ENCODE results near the gene CENPM. TPM values are rescaled to one million over a fixed set of nuclear protein-coding genes. Genes with fewer than 3 reads are reported as not detected.

The CENPM gene
- total RNA-seq, 1 donor from 2014 or later = 3.3 TPM

- DNase-seq (ENCODE audit: low spot score) = no peak
- Mint-ChIP-seq H3K27ac (ENCODE audit: unreplicated experiment) (no peak overlapping the region), H3K27me3 (ENCODE audit: low read depth) (peaks cover 21% of the 10 kb centered on the region), H3K36me3 (ENCODE audit: low read depth) (peaks cover 2% of the 10 kb centered on the region), H3K4me3 (ENCODE audit: unreplicated experiment) (no peak overlapping the region), H3K9me3 (ENCODE audit: low read depth) (no peaks in the 10 kb centered on the region), H3K4me1 (ENCODE audit: low read depth) (no peaks in the 10 kb centered on the region)
- TF ChIP-seq CTCF (IDR thresholded peaks at IDR 0.05) = no peak
These were observed 23.6 kb upstream of the CENPM start for GRCh38 chr22:41970601-41971000.

GRCh38 chr22:41969110-41969646, 22.2 kb upstream of the CENPM start, which contains the start of gene SEPTIN3:
SEPTIN3 (plus strand) TSS chr22:41969443; CDS start chr22:41971493, 2,050 bp downstream.
- Mint-ChIP-seq H3K36me3 (ENCODE audit: low read depth) (peaks cover 2% of the 10 kb centered on the region), H3K9me3 (ENCODE audit: low read depth) (no peaks in the 10 kb centered on the region), H3K4me3 (ENCODE audit: unreplicated experiment) (no peak within 1 kb of the TSS), H3K4me1 (ENCODE audit: low read depth) (no peaks in the 10 kb centered on the region), H3K27ac (ENCODE audit: unreplicated experiment) (no peak within 1 kb of the TSS), H3K27me3 (ENCODE audit: low read depth) (peaks cover 12% of the 10 kb centered on the region)
- TF ChIP-seq CTCF (IDR thresholded peaks at IDR 0.05) = no peak
- no peak for DNase-seq (ENCODE audit: low spot score)

GRCh38 chr22:41968601-41969000, 21.6 kb upstream of the CENPM start:
- no peak for DNase-seq (ENCODE audit: low spot score)
- no peak for TF ChIP-seq CTCF (IDR thresholded peaks at IDR 0.05)
- no peak overlapping the region for H3K27ac Mint-ChIP-seq (ENCODE audit: unreplicated experiment)
- H3K9me3 Mint-ChIP-seq (ENCODE audit: low read depth) = no peaks in the 10 kb centered on the region
- peaks cover 2% of the 10 kb centered on the region for H3K36me3 Mint-ChIP-seq (ENCODE audit: low read depth)
- no peak overlapping the region for H3K4me3 Mint-ChIP-seq (ENCODE audit: unreplicated experiment)
- H3K4me1 Mint-ChIP-seq (ENCODE audit: low read depth) = no peaks in the 10 kb centered on the region
- peaks cover 10% of the 10 kb centered on the region for H3K27me3 Mint-ChIP-seq (ENCODE audit: low read depth)

GRCh38 chr22:41966607-41967240, 19.8 kb upstream of the CENPM start:
- H3K9me3 Mint-ChIP-seq (ENCODE audit: low read depth) = no peaks in the 10 kb centered on the region
- DNase-seq (ENCODE audit: low spot score) = no peak
- no peak overlapping the region for H3K27ac Mint-ChIP-seq (ENCODE audit: unreplicated experiment)
- no peak overlapping the region for H3K4me3 Mint-ChIP-seq (ENCODE audit: unreplicated experiment)
- no peaks in the 10 kb centered on the region for H3K27me3 Mint-ChIP-seq (ENCODE audit: low read depth)
- no peaks in the 10 kb centered on the region for H3K4me1 Mint-ChIP-seq (ENCODE audit: low read depth)
- TF ChIP-seq CTCF (IDR thresholded peaks at IDR 0.05) = peak; percentile 78
- no peaks in the 10 kb centered on the region for H3K36me3 Mint-ChIP-seq (ENCODE audit: low read depth)

GRCh38 chr22:41966225-41966606, 19.3 kb upstream of the CENPM start:
- TF ChIP-seq CTCF (IDR thresholded peaks at IDR 0.05) = no peak
- no peaks in the 10 kb centered on the region for H3K9me3 Mint-ChIP-seq (ENCODE audit: low read depth)
- no peak overlapping the region for H3K4me3 Mint-ChIP-seq (ENCODE audit: unreplicated experiment)
- H3K36me3 Mint-ChIP-seq (ENCODE audit: low read depth) = no peaks in the 10 kb centered on the region
- H3K27ac Mint-ChIP-seq (ENCODE audit: unreplicated experiment) = no peak overlapping the region
- no peaks in the 10 kb centered on the region for H3K27me3 Mint-ChIP-seq (ENCODE audit: low read depth)
- DNase-seq (ENCODE audit: low spot score) = no peak
- H3K4me1 Mint-ChIP-seq (ENCODE audit: low read depth) = no peaks in the 10 kb centered on the region
